HG03354 (cell line): ENCODE measurements around the gene POLR1D.

Experiments
- ATAC-seq: cut with Tn5 transposase; IDR thresholded peaks from one replicate; pipeline ENCODE4 v1.9.1; 2021; ENCODE audit warnings: mild to moderate bottlenecking; ENCODE audit not compliant: unreplicated experiment, poor library complexity, severe bottlenecking

Gene POLR1D

GRCh38 chr13:27636589-27637288, 15.0 kb downstream of the POLR1D start:
- no peak for ATAC-seq

DNA sequence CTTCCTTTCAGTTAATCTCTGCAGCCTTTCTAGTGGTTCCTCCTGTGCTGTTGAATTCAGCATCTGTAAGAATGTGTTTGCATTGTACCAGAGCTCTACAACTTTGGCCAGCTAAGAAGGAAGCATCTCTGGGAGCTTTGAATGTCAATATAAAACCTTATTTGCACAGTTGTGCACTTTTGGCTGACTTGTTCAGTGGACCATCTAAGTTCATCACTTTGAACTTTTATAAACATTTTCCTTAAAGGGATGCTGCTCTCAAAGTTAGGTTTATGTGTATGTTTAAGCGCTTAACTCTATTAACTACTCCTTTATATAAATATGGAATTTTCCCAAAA, 15.6 kb downstream of the POLR1D start:
- no peak for ATAC-seq

DNA sequence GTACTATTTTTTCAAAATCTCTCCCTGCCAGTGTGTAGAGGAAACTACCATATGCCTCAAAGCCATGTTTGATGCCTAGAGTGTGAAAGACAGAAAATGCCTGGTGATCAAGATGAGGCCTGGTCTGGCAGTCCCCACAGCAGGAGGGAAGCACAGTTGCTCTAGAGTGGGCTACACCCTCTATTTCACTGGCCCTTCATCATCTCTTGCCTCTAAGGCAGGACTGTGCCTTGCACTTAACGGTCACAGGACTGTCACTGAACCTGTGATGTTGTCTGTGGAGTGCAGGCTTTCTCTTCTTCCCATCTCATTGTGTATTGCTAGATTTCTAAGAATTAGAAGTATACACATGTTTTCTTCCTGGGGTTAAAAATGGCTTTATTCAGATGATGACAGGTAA, 16.3 kb downstream of the POLR1D start:
- no peak for ATAC-seq

DNA sequence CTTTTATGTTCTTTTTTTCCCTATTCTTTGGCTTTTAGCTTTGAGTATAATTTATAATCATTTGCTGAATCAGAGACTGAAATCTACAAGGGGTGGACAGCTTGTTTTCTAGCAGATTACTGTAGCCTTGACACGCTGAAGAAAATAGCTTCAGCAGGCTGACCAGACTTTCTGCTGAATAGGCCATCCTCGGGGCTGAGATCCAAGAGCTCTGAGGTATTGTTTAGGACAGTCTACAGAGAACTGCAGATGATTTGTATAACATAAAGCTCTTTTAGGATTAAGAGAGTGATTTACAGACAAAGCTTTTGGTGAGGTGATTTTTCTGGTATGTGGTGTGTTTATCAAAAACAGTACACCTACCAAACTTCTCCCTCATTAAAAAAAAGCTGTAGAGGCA, 16.8 kb downstream of the POLR1D start:
- no peak for ATAC-seq

DNA sequence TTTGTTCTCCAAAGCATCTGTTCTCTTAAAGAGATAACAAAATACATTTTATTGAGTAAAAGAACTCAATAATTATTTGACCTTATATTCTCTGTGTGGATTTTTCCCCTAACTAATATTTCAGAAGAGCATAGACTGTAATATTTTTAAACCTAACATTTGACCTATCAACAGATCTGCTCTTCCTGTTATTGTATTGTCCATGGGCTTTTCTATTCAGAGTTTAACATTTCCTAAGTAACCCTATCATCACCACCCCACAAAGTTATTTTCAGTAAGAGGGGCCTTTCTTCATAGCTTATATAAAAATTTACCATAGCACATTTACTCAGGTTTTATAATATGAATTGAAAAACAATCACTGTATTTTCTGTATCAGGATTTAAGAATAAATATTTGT, 17.5 kb downstream of the POLR1D start:
- ATAC-seq: no peak

GRCh38 chr13:27641711-27642502, 20.2 kb downstream of the POLR1D start:
- no peak for ATAC-seq

- no peak for ATAC-seq
Measured at GRCh38 chr13:27643334-27644132, 21.8 kb downstream of the POLR1D start.

DNA sequence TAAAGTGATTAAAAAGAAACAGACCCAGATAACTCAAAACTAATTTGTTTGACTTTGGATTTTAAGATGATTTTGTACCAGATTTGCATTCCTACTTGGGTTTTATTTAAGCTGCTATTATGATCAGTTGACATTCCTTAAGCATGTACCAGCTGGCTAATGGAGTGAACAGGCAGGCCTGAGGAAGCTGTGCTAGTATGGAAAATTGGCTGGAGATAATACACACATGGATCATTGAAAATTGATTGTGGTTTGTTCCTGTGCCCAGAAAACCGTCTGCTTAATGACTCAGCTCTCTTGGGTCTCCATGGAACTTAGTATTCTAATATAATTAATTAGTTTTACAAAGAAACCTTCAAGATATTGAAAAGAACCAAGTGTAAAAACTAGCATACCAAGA, 22.6 kb downstream of the POLR1D start:
- ATAC-seq: no peak

GRCh38 chr13:27650312-27650711, 28.6 kb downstream of the POLR1D start:
- ATAC-seq: no peak

- no peak for ATAC-seq
Measured at GRCh38 chr13:27654059-27654458, 32.4 kb downstream of the POLR1D start.

GRCh38 chr13:27654816-27655215, 33.1 kb downstream of the POLR1D start:
- ATAC-seq: no peak

DNA sequence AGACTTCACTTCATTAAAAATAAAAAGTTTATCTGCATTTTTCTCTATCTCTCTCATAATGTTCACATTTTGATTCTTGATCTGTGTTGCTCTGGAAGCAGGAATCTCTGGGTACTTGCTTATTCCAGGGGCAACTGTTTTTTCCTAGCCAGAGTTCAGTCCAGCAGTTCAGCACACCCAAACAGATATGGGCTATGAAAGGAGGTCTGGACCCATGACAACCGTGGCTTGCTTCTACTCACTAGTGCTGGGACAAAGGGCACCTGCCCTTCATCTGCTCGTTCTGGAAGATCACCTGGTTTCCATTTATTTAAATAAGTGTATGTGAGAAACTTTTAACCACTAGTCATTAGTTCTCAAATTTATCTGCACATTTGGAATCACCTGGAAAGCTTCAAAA, 36.0 kb downstream of the POLR1D start:
- ATAC-seq: no peak

DNA sequence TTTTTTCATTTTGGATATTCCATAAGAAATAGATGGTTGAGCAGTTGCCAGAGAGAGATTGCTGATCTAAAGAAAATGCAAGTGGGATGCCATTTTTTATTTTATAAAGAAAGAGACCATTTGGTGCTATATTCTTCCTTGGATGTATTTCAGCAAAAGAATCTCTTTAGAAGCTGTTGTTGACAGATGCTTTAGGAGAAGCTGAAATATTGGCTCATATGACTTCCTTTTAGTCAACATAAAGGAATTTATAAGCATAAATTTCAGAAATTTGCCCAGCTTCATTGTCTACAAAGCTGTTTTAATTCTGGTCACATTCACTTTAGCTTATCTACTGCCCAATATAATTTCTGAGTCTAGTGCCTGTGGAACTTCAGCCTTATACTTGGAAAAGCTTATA, 36.9 kb downstream of the POLR1D start:
- ATAC-seq: no peak

- no peak for ATAC-seq
Measured at GRCh38 chr13:27659145-27659865, 37.6 kb downstream of the POLR1D start.

DNA sequence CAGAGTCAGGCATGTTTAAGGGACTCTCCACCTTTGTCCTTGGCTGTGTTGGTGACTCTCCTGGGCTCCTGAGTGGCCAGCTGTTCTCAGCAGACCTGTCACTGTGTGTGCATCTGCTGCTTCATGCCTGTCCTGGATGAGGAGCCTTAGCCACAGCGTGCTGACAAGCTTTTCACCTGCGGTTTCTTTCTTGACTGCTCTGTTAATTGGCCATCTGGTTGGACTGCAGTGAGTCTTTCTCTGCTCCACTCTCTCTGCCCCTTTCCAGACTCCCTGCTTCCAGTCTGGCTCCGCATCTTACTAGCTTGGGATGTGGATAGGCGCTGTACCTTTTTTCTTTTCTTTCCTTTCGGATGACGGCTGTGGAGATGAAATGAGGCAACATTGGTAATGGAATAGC, 38.8 kb downstream of the POLR1D start:
- no peak for ATAC-seq

DNA sequence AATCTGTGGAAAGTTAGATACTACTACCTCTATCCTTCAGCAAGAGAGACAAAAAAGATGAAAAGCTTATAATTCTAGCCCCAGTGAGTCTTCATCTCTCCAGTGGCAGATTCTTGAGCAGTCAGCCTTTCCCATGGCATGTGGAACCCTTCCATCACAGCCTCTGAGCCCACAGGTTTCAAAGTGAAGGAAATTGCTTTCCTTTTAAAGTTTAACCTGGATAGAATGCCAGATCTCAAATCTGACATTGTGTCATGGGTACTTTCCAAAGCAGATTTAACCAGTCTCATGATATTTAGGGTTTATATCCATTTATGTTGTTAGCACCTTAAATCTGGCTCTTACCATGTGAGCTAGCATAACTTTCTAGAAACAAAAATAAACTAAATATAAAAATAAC, 39.3 kb downstream of the POLR1D start:
- ATAC-seq: no peak

GRCh38 chr13:27662738-27663470, 41.2 kb downstream of the POLR1D start:
- no peak for ATAC-seq

- no peak for ATAC-seq
Measured at GRCh38 chr13:27663947-27664346, 42.3 kb downstream of the POLR1D start.

DNA sequence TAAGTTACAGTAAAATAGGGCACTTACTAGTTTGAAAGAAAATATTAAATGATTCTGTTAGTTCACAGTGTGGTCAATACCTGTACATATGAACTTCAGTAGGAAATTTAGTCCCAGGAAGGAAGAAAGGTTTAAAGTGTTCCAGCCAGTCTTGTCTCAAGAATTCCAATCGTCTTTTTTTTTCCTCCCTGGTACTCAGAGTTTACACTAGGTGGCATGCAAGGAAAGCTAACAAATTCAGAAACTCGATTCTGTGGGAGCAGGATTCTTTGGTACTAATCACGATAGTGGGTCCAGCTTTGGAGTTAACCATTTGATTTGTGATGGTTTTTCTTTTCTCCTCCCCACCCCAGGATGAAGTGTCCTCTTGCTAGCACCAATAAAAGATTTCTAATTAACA, 43.6 kb downstream of the POLR1D start:
- no peak for ATAC-seq
